GM20431 (cell line): ENCODE data around the gene MEP1B.
"Not testable (repeated sequence)": the region's sequence is repeated elsewhere in the genome, so short reads cannot be mapped to it uniquely, and the experiment has no call there.

Experiments used
- in situ Hi-C: fragments of 300-500 bp; cut with MseI, MboI; formaldehyde crosslinking; loops from one replicate; pipeline ENCODE4 v1.15.0; 2020; ENCODE audit warnings: low sequenced_read_pairs; ENCODE audit not compliant: unreplicated experiment

MEP1B gene

DNA sequence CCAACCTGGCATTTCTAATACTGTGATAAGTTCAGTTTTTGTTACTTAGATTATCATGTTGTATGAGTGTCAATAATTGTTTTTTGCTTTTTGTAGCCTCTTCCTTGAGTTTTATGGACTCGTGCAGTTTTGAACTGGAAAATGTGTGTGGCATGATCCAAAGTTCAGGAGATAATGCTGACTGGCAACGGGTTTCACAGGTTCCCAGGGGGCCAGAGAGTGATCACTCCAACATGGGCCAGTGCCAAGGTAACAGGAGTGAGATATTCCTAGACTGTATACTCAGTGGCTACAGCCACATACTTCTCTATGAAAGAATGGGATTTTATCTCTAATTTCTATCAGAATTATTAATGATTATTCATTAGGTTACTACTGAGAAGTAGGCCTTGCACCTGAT is 18.2 kb downstream of the MEP1B start:
- in situ Hi-C loops, result no loop called here

DNA sequence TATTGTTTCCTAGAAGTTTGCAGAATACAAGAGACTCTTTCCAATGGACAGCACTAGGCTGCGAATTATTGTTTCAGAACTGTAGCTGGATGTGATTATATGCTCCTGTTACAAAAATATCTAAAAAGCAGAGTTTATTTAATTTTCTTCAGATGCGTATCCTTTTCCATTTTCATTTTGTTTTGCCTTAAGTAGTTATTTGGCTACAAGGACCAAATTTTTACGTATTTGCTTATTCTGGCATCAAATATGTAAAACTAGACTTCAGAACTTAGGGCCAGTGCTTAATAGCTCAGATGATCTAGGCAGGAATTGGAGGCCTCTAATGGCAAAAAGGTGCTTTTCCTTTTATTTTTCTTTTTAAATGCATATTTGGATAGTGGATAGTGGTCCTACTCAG is 18.7 kb downstream of the MEP1B start:
- in situ Hi-C loops, result no loop called here

DNA sequence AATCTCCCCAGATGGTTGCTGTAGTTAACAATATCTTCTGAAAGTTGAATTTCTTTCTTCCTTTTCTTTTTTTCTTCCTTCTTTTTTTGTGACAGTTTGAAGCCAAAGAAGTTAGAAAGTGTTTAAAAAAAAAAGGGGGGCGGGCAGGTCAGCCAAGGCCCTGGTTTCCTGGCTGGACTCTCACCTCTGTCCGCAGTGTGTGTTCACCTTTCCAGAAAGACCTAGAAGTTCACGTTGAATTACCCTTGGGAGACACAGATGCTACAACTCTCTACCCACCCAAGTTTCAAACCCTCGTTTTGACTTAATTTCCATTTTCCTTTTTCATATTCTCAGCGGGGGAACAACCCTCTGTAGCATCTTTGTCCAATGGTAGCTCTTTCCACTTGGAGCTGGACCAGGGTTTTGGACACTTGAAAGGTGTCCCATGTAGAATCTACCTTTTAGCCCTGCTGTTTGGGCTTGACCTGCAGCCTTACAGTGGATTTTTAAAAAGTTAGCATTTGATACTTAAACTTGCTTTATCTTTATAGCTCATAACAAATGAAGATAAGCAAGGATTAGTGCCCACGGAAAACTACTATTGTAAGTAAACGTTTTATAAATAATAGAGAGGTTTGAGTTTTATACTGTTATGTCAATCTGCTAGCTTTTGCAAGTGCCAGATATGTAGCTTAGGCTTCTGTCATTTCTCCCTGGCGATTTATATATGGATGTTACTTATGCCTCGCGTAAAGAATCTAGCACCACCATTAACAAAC is 20.0 kb downstream of the MEP1B start:
- in situ Hi-C loops, result no loop called here

DNA sequence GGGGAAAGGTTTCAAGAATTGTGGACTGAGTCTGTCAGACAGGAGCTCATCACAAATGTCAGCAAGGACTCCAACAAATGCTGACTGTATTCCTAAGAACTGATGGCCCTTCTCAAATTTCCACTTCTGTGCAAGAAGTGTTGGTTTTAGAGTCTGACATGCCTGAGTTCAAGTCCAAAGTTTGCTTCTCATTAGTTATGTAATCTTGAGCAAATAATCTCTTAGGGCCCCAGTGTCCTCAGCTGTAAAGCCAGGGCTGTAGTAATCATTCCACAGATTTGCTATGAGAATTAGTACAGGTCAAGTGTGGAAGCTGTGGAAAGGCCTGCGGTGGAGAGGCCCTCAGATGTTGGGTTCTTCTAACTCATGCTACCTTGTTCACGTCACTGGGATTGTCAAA is 23.9 kb downstream of the MEP1B start:
- in situ Hi-C loops, result no loop called here

DNA sequence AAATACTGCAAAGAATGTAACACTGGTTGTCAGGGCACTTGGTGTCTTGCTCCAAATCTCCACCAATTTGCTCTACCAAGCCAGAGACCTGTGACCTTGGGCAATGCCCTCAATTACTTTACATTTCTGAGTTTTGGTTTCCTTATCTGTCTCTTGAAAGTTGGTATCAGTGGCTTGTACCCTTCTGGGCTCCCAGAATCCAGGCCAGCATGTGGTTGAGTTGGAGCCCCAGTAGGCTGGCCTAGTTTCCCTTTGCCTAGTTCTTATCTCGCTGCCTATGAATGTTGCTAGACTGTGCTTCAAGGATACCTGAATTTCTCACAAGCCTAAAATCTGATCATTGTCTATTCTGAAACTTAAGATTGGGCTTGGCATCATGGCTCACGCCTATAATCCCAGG is 26.6 kb downstream of the MEP1B start:
- in situ Hi-C loops, result no loop called here

DNA sequence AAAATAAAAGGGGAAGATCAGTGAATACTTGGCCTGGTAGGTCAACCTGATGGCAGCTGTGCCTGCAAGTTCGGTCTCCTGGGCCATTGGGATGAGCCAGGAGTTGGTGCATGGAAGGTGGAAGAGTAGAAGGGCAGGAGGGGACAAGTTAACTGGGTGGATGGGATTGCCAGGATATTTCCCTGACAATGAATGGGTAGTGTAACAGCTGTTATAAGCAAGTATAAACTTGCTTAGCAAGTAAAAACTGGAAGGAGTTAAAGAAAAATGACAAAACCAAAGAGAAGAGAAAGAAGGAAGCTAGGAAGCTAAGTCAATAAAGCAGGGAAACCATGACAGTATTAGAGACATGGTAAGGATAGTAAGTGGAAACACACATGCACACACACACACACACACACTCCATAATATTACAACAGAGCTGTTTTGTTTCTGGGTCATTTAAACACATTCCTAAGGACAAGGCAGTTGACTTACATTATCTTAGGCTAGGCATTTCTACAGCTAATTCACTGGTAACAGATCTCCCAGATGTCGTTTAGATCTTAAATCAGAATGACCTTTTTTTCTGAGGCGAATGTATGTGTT is 29.7 kb downstream of the MEP1B start:
- in situ Hi-C loops, result no loop called here

DNA sequence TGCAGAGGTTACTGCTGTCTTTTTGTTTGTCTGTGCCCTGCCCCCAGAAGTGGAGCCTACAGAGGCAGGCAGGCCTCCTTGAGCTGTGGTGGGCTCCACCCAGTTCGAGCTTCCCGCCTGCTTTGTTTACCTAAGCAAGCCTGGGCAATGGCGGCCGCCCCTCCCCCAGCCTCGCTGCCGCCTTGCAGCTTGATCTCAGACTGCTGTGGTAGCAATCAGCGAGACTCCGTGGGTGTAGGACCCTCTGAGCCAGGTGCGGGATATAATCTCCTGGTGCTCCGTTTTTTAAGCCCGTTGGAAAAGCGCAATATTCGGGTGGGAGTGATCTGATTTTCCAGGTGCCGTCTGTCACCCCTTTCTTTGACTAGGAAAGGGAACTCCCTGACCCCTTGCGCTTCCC is 43.5 kb downstream of the MEP1B start:
- in situ Hi-C loops, result not testable (repeated sequence)

DNA sequence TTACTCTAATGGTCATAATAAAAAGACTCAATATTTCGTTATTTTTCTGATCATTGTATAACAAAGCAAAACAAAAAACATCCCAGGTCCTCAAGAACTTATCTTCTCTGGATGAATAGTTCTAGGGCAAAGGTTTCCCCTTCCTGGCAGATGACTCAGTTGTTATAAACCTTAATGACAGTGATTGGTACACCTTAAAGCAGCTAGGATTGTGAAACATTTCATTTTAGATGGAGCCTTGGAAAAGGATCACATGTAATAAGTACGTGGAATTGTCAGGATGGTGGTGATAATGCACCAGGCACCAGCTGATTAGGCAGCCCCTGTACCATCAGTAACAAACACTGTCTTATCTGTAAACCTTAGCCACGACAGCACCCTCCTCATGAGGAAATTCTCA is 47.2 kb downstream of the MEP1B start:
- in situ Hi-C loops, result no loop called here

DNA sequence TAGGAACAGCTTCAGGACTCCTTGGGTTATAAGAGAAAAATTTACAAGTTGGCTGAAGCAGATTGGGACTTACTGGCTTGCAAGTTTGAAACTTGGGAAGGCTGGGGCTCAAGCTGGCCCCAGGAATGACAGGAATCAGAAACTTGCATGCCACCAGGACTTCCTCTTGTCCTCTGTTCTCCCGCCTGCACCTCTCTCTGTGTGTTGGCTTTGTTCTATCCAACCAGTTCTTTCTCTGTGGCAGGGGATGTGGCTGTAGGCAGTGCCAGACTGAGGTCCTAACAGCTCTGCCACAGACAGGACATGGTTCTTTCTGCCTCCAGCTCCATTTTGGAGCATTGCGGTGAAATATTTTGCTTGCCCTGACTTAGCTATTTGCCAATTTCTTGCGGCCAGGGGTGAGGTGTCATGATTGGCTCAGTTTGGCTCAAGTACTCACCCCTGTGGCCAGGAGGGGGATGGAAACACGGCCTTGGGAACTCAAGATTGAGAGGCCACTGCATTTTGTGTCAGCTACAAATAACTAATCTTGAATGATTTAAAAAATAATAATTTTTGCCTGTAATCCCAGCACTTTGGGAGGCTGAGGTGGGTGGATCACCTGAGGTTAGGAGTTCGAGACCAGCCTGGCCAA is 48.9 kb downstream of the MEP1B start:
- in situ Hi-C loops, result no loop called here

DNA sequence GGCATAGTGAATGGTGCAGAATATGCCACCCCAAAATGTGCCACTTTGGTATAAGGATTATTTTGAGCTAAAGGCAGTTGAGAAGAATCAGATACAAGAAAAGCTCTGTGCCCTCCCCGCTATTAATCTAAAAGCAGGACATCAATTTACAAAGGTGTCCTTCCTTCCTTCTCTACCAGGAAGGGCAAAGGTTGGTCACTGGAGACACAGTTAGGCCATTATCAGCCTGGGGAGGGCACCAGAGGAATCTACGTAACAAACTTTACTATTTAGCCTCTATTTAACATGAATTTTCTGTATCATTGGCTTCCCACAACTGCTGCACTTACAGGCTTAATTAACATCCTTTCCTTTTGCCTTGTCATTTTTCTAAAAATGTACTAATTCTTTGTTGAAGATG is 52.6 kb downstream of the MEP1B start:
- in situ Hi-C loops, result no loop called here

DNA sequence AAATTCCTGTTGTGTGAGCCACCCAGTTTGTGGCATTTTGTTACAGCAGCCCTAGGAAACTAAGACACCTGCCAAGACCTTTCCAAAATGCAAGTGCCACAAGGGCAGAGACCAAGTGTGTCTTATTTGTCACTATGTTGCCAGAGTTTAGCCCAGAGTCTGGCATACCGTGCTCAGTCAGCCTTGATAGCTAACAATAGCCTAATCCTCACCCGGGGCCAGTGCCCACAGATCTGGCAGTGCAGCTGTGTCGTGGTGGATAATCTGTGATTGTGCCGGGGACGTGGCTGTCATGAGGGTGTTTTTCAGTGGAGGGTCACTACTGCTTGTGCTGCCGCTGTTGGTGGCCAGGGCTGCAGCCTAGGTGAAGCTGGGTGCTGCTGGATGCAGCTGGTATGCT is 53.5 kb downstream of the MEP1B start:
- in situ Hi-C loops, result no loop called here

DNA sequence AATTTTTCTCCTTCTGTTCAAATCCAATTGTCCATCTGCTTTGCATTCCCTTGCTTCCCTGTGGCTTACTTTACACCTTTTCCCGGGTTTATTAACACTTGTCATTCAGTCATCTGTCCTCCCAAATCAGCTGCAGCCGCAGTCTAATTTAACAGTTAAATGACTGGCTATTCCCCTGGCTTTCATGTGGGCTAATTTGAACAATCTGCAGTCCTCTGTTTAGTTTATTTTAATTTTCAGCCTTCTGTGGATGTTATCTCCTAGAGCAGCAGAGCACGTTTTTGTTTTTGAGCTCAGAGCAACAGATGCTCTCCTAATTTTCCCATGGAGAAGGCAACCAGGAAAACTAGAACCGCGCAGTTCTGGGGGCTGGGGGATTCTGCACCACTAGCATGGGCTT is 55.0 kb downstream of the MEP1B start:
- in situ Hi-C loops, result no loop called here

DNA sequence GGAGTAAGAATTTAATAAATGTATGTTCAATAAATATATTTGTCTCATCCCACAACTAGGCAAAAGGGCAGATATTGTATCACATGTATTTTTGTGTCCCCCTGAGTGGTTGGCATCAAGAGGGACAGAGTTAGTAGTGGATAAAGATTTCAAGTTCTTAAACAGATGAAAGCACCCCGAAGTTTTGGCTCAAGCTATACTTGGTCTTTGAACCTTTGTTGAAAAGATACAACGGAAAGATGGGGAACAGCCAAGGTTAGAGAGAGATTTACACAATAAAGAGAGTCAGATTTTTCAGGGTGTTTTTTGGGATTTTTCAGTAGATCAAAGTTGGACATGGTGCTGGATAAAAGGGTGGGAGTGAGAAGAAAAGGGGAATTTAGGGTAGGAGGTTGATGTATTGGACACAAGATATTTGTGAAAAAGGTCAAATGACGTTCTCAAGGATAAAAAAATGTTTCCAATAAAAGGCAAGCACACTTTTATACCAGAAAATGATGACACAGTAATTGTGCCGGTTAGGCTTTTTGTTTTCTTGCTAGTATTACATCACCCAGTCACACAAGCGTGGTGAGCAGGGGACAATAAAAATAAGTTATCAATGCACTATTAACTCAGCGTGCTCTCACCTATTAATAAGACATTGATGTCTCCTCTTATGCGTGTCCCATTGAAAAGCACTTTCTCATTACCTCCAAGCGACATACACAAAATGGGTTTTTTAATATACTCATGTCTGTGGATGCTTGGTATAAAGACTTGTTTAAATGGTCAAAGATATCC is 59.5 kb downstream of the MEP1B start:
- in situ Hi-C loops, result no loop called here

DNA sequence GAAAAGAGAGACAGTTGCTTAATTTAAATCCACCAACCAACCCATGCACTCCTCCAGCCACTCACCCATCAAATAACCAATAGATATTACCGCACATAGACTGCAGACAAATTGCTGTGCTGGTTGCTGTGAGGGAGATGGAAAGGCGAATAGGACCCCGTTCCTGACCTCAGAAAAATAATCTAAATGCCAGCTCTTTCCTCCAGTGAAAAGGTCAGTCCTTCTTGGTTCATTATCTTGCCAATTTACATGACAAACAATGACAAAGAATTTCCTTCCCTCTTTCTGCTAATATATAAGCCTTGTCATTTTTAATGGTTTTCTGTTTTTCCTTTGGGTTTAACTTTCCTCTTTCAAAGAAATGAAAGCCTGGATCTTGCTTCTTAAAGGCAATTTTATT is 61.6 kb downstream of the MEP1B start:
- in situ Hi-C loops, result no loop called here

DNA sequence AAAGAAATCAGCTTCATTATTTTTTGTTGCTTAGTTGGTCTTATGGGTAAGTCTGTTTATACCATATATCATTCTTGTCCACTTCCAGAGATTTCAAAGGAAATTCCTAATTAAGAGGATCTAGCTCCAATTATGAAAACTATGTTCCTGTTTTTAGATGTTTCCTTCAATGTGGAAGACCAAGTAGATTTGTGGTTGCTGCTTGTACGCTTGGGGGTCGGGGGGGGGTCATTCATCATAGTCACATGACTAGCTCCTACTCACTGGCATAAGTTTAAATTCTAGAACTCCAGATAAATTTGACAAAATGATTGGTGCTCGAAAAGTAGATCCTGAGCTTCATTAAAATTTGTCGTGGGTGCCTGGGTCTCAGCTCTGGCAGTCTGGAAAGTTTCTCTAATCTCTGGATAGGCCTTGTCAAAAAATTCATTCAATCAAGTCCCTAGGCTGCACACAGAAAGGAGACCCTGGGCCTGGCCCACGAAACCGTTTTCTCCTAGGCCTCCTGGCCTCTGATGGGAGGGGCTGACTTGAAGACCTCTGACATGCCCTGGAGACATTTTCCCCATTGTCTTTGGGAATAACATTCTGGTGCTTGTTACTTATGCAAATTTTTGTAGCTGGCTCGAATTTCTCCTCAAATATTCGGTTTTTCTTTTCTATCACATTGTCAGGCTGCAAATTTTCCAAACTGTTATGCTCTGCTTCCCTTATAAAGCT is 62.5 kb downstream of the MEP1B start:
- in situ Hi-C loops, result no loop called here

DNA sequence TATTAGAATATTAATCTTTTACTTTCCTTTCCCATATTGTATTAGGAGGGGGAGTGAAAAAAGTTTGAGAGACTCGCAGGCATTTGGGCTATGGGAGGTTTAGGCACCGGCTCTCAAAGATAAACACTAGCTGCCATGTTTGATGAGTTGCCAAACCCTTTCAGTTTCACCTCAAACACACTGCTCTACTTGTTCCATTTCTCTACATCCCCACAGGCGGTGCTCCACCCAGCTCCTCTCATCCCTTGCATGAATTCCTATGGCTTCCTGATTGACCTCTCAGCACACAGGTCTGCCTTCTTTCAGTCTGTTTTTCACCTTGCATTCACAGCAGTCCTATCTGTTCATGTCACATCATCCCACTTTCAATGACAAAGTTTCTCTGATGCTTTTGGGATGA is 65.7 kb downstream of the MEP1B start:
- in situ Hi-C loops, result no loop called here

DNA sequence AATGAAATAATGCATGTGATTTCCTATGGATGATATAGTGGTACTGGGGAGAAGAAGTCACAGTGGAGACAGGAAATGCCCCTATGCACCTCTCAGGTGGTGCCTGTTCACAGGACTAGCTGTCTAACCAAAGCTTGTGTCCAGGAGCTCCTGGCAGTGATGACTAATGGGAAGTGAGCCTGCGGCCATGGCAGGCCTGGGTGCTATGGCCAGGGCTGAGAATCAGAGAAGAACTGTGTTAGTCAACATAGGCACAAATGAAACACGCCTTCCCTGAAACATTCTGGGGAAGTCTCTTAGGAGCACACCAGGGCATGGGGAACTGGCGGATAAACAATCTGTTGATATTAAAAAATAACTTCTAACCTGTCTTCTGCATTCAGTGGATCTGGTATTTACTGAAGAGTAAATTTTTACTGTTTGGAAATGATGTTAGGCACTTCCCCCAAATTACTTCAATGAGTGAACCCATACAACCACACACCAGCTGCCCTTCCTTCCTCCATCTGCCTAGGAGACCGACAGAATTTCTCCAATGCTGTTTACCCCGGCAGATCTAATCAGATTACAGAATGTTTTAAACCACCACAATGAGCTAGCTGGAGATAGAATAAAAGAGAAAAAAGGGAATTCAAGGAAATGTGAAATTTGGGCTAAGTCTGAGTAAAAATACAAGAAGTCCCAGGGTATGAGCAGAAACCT is 67.4 kb downstream of the MEP1B start:
- in situ Hi-C loops, result no loop called here

DNA sequence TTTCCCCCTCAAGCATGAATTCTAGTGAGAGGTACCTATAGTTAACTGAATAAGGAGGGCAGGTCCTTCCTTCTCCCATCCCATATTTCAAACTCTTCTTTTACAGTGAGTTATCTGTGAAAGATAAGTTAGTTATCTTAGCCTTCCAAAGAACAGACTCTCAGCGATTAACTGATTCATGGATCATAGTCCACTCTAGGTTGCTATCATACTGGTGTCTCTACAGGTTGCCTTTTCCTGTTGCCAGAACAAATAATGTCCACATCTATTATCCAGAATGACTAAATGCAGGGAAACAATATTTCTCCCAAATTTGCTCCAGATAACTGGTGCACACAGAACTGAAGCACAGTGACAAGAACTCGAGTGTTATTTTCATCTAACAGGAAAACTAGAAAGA is 68.3 kb downstream of the MEP1B start:
- in situ Hi-C loops, result no loop called here

DNA sequence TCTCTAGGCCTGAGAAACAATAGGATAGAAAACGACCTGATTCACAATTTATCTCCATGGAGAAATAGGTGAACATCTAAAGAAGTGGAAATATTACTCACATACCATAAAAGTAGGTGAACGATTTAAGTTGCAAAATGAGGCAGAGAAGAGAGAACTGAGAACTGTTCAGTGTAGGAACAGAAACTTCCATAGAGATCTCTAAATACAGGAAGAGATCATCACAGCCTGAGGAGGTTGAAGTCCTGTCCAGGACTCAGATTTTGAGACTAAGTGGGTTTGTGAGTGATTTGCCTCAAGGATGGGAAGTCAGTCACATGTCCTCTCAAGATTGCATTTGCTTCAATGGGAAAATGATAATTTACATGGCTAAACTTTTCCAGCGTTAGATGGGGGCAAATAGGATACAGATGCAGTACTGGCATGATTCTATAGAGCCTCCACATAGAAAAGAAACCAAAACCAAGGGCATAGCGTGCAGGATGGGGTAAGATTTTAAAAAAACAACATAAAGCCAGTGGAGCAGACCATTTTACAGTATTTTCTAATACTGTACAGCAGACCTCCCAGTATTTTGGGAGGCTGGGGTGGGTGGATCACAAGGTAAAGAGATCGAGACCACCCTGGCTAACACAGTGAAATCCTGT is 68.8 kb downstream of the MEP1B start:
- in situ Hi-C loops, result no loop called here
